Small intestine (tissue), 7 donors: ENCODE results near the gene TOMM7. TPM values are rescaled to one million over a fixed set of nuclear protein-coding genes. Genes with fewer than 3 reads are reported as not detected.
"Not testable (repeated sequence)": the region's sequence is repeated elsewhere in the genome, so short reads cannot be mapped to it uniquely, and the experiment has no call there.

ENCODE experiments used
- DNase-seq, 2 donors: peaks; one replicate each; pipeline versions ENCODE4 v3.0.0 to v3.0.0-alpha.2; 2013
- FAIRE-seq: peaks from 2 replicates; lab custom pipeline; 2012; peaks lifted over from hg19 to GRCh38; lab: Jason Lieb, UNC
- H3K27ac ChIP-seq, 3 donors: one replicate each; pipeline ENCODE4 v1.5.1; 2013; ENCODE audit warnings: low read length in 2 of 3, mild to moderate bottlenecking in 2 of 3, control low read depth in 1 of 3, inconsistent platforms in 1 of 3, low read depth in 1 of 3, moderate library complexity in 1 of 3
- H3K27me3 ChIP-seq, 3 donors: one replicate each; pipeline ENCODE4 v1.6.1; 2013; ENCODE audit warnings: low read length in 3 of 3, inconsistent platforms in 1 of 3; ENCODE audit not compliant: control insufficient read depth in 3 of 3, insufficient read depth in 3 of 3
- H3K36me3 ChIP-seq, 3 donors: one replicate each; pipeline ENCODE4 v1.6.1; 2013; ENCODE audit warnings: low read length in 3 of 3, inconsistent platforms in 1 of 3, low read depth in 1 of 3, mild to moderate bottlenecking in 1 of 3, moderate library complexity in 1 of 3; ENCODE audit not compliant: control insufficient read depth in 3 of 3, insufficient read depth in 2 of 3
- H3K4me1 ChIP-seq, 3 donors: one replicate each; pipeline ENCODE4 v1.6.1; 2013; ENCODE audit warnings: low read length in 2 of 3, inconsistent platforms in 1 of 3, low read depth in 1 of 3, mild to moderate bottlenecking in 1 of 3, moderate library complexity in 1 of 3; ENCODE audit not compliant: control insufficient read depth in 3 of 3, insufficient read depth in 2 of 3
- H3K4me3 ChIP-seq, 3 donors: one replicate each; pipeline ENCODE4 v1.5.1; 2013; ENCODE audit warnings: low read length in 3 of 3, control low read depth in 1 of 3, inconsistent platforms in 1 of 3, low read depth in 1 of 3, mild to moderate bottlenecking in 1 of 3, moderate library complexity in 1 of 3
- H3K9me3 ChIP-seq, 2 donors: one replicate each; pipeline ENCODE4 v1.6.1; 2013; ENCODE audit warnings: low read depth in 1 of 2, low read length in 1 of 2; ENCODE audit not compliant: control insufficient read depth in 2 of 2, insufficient read depth in 1 of 2
- WGBS, 3 donors: extraction: QIAGEN DNeasy Blood & Tissue Kit; methylation state at CpG; one replicate each; pipeline ENCODE4 v1.1.7; 2013; 5-methylcytosine and 5-hydroxymethylcytosine counted together
- polyA plus RNA-seq, 4 donors: library from polyadenylated mRNA; stranded (reverse) in 3 of 4; unstranded in 1 of 4; fragments of 200-250 nt in 3 of 4; fragments of 120-200 nt in 1 of 4; gene quantifications; one replicate each; pipeline versions ENCODE4 v1.2.1 to v1.2.3, GENCODE V29; 2013
- donor health status: healthy with polysubstance abuse.
- donor health status: control.
- donor health status: control.
- donor health status: Bipolar disorder and iron deficiency.
- donor health status: healthy.

Gene TOMM7
- polyA plus RNA-seq, 4 donors, result 270 to 556 (median 390) TPM

GRCh38 chr7:22782616-22783232 is 39.9 kb downstream of the TOMM7 start:
- Histone ChIP-seq H3K4me3 (no peak overlapping the region), H3K36me3 (no peaks in the 10 kb centered on the region), H3K27ac (no peak overlapping the region), H3K4me1 (peaks cover 0 to 25% (median 0%) of the 10 kb centered on the region in 3 donors), H3K9me3 (no peaks in the 10 kb centered on the region), H3K27me3 (no peaks in the 10 kb centered on the region)
- no peak for FAIRE-seq
- WGBS, 3 donors, result 51 to 54% (median 54%) methylated on average over 7 of the region's 7 CpGs
- peak; percentile 45 to 47 for DNase-seq

GRCh38 chr7:22781230-22781711 is 41.4 kb downstream of the TOMM7 start:
- FAIRE-seq (no peak), DNase-seq (no peak)
- Histone ChIP-seq H3K36me3 (no peaks in the 10 kb centered on the region), H3K27ac (no peak overlapping the region), H3K9me3 (no peaks in the 10 kb centered on the region), H3K4me1 (peaks cover 0 to 16% (median 0%) of the 10 kb centered on the region in 3 donors), H3K4me3 (no peak overlapping the region), H3K27me3 (no peaks in the 10 kb centered on the region)
- 66 to 87% (median 85%) methylated on average over 5 of the region's 5 CpGs for WGBS, 3 donors

- not testable (repeated sequence) for FAIRE-seq, H3K27ac ChIP-seq, H3K9me3 ChIP-seq, H3K27me3 ChIP-seq, H3K4me1 ChIP-seq, H3K4me3 ChIP-seq, DNase-seq, H3K36me3 ChIP-seq
- 55 to 66% (median 66%) methylated on average over 4 of the region's 4 CpGs for WGBS, 3 donors
These were observed 42.8 kb downstream of the TOMM7 start for GRCh38 chr7:22779730-22780323.

DNA sequence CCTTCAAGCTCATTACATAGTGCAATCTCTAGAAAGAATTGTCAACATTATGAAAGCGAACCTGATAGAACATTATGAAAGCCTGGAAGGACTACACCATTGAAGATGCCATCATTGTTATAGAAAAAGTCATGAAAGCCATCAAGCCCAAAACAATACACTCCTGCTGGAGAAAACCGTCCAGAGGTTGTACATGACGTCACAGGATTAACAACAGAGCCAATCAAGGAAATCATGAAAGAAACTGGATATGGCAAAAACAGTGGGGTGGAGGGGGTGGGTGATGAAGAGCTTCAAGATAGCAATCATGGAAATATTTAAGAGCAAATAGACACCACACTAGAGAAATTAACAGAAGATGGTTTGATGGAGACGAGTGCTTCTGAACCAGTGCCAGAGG is 45.7 kb downstream of the TOMM7 start:
- no peaks in the 10 kb centered on the region for H3K4me1 ChIP-seq
- no peaks in the 10 kb centered on the region for H3K27me3 ChIP-seq
- FAIRE-seq (no peak), DNase-seq (no peak)
- H3K4me3 ChIP-seq, result no peak overlapping the region
- WGBS, 3 donors, result 66 to 75% (median 73%) methylated on average over 4 of the region's 4 CpGs
- H3K27ac ChIP-seq, result no peak overlapping the region
- H3K36me3 ChIP-seq, result no peaks in the 10 kb centered on the region
- H3K9me3 ChIP-seq, result no peaks in the 10 kb centered on the region

DNA sequence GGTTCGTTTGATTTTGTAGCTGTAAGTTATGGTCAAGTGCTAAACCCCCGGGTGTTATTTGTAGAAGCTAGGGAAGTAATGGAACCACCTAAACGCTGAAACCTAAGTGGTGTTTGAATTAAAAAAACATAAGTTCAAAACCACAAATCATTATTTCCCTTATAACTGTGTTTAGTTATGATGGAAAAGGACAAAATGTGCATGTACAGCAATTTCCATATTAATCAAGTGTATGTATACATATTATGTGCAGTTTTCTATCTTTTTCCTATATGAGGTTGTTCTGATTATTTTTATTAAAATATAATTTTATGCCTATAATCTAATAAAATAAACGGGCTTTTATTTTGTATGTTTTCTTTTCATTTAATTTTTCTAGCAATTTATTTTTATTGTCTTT is 49.8 kb downstream of the TOMM7 start:
- Histone ChIP-seq H3K27ac (no peak overlapping the region), H3K9me3 (no peaks in the 10 kb centered on the region), H3K4me1 (no peaks in the 10 kb centered on the region), H3K4me3 (no peak overlapping the region), H3K27me3 (no peaks in the 10 kb centered on the region), H3K36me3 (no peaks in the 10 kb centered on the region)
- 49 to 56% (median 53%) methylated on average over 4 of the region's 4 CpGs for WGBS, 3 donors
- DNase-seq, result no peak
- FAIRE-seq, result no peak

DNA sequence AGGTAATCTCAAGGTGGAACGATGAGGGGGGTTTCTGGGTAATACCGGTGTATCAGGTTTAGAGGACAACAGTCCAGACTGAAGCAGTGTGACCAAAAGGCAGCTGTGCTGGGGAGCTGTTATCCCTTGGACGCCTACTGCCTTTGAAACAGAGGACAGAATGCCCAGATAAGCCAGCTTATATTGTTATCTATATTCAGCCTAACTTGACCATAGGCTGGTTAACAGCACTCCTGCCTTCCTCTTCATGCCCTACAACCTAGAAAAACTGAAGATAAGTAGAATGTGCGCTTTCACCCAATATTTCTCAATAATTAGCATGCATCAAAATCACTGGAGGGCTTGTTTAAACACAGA is 50.8 kb downstream of the TOMM7 start:
- Histone ChIP-seq H3K4me3 (no peak overlapping the region), H3K9me3 (no peaks in the 10 kb centered on the region), H3K27ac (no peak overlapping the region), H3K4me1 (no peaks in the 10 kb centered on the region), H3K27me3 (no peaks in the 10 kb centered on the region), H3K36me3 (no peaks in the 10 kb centered on the region)
- FAIRE-seq (no peak), DNase-seq (no peak)
- WGBS, 3 donors, result 31 to 68% (median 52%) methylated on average over 4 of the region's 4 CpGs

- Histone ChIP-seq H3K36me3 (no peaks in the 10 kb centered on the region), H3K9me3 (no peaks in the 10 kb centered on the region), H3K4me1 (no peaks in the 10 kb centered on the region), H3K4me3 (no peak overlapping the region), H3K27me3 (no peaks in the 10 kb centered on the region), H3K27ac (no peak overlapping the region)
- FAIRE-seq (no peak), DNase-seq (no peak)
- 90 to 95% (median 90%) methylated on average over 1 of the region's 1 CpG for WGBS, 3 donors
These were observed 51.3 kb downstream of the TOMM7 start for GRCh38 chr7:22771194-22771871.

GRCh38 chr7:22765609-22766008 is 57.0 kb downstream of the TOMM7 start:
- WGBS, 3 donors, result 53 to 81% (median 76%) methylated on average over 4 of the region's 4 CpGs
- Histone ChIP-seq H3K9me3 (peaks cover 0 to 8% of the 10 kb centered on the region in 2 donors), H3K27me3 (no peaks in the 10 kb centered on the region), H3K36me3 (no peaks in the 10 kb centered on the region), H3K4me3 (no peak overlapping the region), H3K4me1 (no peaks in the 10 kb centered on the region), H3K27ac (no peak overlapping the region)
- FAIRE-seq (no peak), DNase-seq (no peak)
